Measurements from ENCODE around the gene ARHGAP23. TPM values are rescaled to one million over a fixed set of nuclear protein-coding genes. Genes with fewer than 3 reads are reported as not detected.

The ARHGAP23 gene, protein sequence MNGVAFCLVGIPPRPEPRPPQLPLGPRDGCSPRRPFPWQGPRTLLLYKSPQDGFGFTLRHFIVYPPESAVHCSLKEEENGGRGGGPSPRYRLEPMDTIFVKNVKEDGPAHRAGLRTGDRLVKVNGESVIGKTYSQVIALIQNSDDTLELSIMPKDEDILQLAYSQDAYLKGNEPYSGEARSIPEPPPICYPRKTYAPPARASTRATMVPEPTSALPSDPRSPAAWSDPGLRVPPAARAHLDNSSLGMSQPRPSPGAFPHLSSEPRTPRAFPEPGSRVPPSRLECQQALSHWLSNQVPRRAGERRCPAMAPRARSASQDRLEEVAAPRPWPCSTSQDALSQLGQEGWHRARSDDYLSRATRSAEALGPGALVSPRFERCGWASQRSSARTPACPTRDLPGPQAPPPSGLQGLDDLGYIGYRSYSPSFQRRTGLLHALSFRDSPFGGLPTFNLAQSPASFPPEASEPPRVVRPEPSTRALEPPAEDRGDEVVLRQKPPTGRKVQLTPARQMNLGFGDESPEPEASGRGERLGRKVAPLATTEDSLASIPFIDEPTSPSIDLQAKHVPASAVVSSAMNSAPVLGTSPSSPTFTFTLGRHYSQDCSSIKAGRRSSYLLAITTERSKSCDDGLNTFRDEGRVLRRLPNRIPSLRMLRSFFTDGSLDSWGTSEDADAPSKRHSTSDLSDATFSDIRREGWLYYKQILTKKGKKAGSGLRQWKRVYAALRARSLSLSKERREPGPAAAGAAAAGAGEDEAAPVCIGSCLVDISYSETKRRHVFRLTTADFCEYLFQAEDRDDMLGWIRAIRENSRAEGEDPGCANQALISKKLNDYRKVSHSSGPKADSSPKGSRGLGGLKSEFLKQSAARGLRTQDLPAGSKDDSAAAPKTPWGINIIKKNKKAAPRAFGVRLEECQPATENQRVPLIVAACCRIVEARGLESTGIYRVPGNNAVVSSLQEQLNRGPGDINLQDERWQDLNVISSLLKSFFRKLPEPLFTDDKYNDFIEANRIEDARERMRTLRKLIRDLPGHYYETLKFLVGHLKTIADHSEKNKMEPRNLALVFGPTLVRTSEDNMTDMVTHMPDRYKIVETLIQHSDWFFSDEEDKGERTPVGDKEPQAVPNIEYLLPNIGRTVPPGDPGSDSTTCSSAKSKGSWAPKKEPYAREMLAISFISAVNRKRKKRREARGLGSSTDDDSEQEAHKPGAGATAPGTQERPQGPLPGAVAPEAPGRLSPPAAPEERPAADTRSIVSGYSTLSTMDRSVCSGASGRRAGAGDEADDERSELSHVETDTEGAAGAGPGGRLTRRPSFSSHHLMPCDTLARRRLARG (N-terminal part only)
- total RNA-seq, result 44.6 and 76.7 TPM in 2 replicates

DNA sequence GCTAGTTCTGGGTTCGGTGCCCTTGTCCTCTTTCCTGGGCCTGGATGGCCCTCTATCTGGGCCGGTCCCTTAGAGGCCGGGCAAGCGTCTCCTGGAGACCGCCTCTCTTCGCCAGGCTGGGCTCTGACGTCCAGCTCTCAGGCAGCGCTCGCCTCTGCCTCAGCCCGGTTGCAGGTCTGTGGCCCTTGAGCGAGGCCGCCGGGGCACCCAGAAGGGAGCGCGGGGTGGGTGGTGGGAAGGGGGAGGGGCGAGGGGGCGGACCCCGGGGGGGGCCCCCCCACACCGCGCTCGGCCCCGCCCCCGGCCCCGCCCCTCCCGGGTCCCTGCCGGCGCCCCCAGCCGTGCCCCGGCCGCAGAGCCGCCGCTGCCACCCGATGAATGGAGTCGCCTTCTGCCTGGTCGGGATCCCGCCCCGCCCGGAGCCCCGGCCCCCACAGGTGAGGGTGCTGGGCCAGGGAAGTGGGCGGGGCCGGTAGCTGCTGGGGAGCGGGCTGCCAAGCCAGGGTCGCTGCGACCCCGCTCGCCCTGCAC, at the start of gene ARHGAP23:
Gene ARHGAP23 (plus strand): TSS at position 353 of the 531 bp plus-strand sequence. CDS start 22 bp downstream, at position 375.

Other genes with a start within 250 kb of the ARHGAP23 start
- not detected in 2 replicates for gene TBC1D3, start 235.9 kb upstream of the ARHGAP23 start, total RNA-seq
- 33.6 and 46.4 TPM in 2 replicates for gene MRPL45, start 131.3 kb upstream of the ARHGAP23 start, total RNA-seq
- under 0.01 TPM in 1 of 2 replicates, not detected in the other for gene GPR179, start 84.5 kb upstream of the ARHGAP23 start, total RNA-seq
- gene SOCS7, start 76.6 kb upstream of the ARHGAP23 start, total RNA-seq, result 15.3 and 16.2 TPM in 2 replicates
- not detected in 2 replicates for gene SRCIN1, start 177.5 kb downstream of the ARHGAP23 start, total RNA-seq
- 0.86 and 0.88 TPM in 2 replicates for gene EPOP, start 246.5 kb downstream of the ARHGAP23 start, total RNA-seq